CD4-positive, alpha-beta memory T cell (primary cell): ENCODE measurements around the gene ARID1A. TPM values are rescaled to one million over a fixed set of nuclear protein-coding genes. Genes with fewer than 3 reads are reported as not detected.

ENCODE experiments used
- CTCF ChIA-PET: fragments of 350-600 bp; sonication (Branson Sonifier 250); formaldehyde crosslinking; loops from one replicate; lab custom pipeline; 2021; ENCODE audit warnings: inconsistent platforms; ENCODE audit not compliant: partially characterized antibody; lab: Charles Lee
- POLR2A ChIA-PET: fragments of 350-600 bp; sonication (Branson Sonifier 250); formaldehyde crosslinking; loops from one replicate; lab custom pipeline; 2021; ENCODE audit not compliant: partially characterized antibody; lab: Charles Lee
- DNase-seq, 5 donors: peaks; one replicate each; pipeline versions ENCODE4 v3.0.0 to v3.0.0-alpha.2; 2020 to 2022; ENCODE audit warnings: mixed read lengths in 1 of 5
- H3K27ac ChIP-seq: one replicate; pipeline ENCODE4 v1.7.0; 2013; ENCODE audit warnings: low read depth, low read length
- H3K27me3 ChIP-seq: 2 replicates; pipeline ENCODE4 v1.7.0; 2013; ENCODE audit warnings: mild to moderate bottlenecking, low read length, moderate library complexity; ENCODE audit not compliant: insufficient read depth
- H3K36me3 ChIP-seq: 2 replicates; pipeline ENCODE4 v1.7.0; 2013; ENCODE audit warnings: mild to moderate bottlenecking, low read length, moderate library complexity; ENCODE audit not compliant: insufficient read depth
- H3K4me1 ChIP-seq: 2 replicates; pipeline ENCODE4 v1.7.0; 2013; ENCODE audit warnings: mild to moderate bottlenecking, low read length, moderate library complexity; ENCODE audit not compliant: insufficient read depth
- H3K4me3 ChIP-seq, 2 donors: one replicate each; pipeline ENCODE4 v1.7.0; 2013; ENCODE audit warnings: low read length in 2 of 2, mild to moderate bottlenecking in 1 of 2
- H3K9me3 ChIP-seq, 2 donors: one replicate each; pipeline ENCODE4 v1.7.0; 2013; ENCODE audit warnings: low read length in 2 of 2, control low read depth in 1 of 2; ENCODE audit not compliant: control insufficient read depth in 1 of 2
- H3K27ac Mint-ChIP-seq, 7 donors: one replicate each; pipeline ENCODE4 v1.8.0; 2020 to 2021; ENCODE audit warnings: mixed read lengths in 7 of 7, mild to moderate bottlenecking in 6 of 7, inconsistent platforms in 3 of 7, moderate library complexity in 3 of 7
- H3K27me3 Mint-ChIP-seq, 2 donors: one replicate each; pipeline ENCODE4 v1.8.0; 2020 to 2021; ENCODE audit warnings: mixed read lengths in 2 of 2
- H3K36me3 Mint-ChIP-seq, 2 donors: one replicate each; pipeline ENCODE4 v1.8.0; 2020 to 2021; ENCODE audit warnings: mixed read lengths in 2 of 2, inconsistent platforms in 1 of 2, mild to moderate bottlenecking in 1 of 2
- H3K4me1 Mint-ChIP-seq, 4 donors: one replicate each; pipeline ENCODE4 v1.8.0; 2020 to 2021; ENCODE audit warnings: mixed read lengths in 4 of 4, mild to moderate bottlenecking in 1 of 4
- H3K4me3 Mint-ChIP-seq, 8 donors: one replicate each; pipeline ENCODE4 v1.8.0; 2020 to 2021; ENCODE audit warnings: mixed read lengths in 8 of 8, mild to moderate bottlenecking in 7 of 8, moderate library complexity in 6 of 8, inconsistent platforms in 3 of 8
- H3K9me3 Mint-ChIP-seq, 8 donors: one replicate each; pipeline ENCODE4 v1.8.0; 2020 to 2021; ENCODE audit warnings: mixed read lengths in 8 of 8, mild to moderate bottlenecking in 5 of 8, inconsistent platforms in 3 of 8, moderate library complexity in 1 of 8
- intact Hi-C: fragments of 100-400 bp; cut with micrococcal nuclease; formaldehyde crosslinking; loops from one replicate; pipeline ENCODE4 v1.15.1; 2023
- polyA plus RNA-seq, 2 donors: library from polyadenylated mRNA; unstranded; fragments of 300-500 nt; fragmentation: Illumina TruSeq; gene quantifications; one replicate each; pipeline ENCODE4 v1.2.3, GENCODE V29; 2021
- total RNA-seq, 2 experiments: library from RNA; stranded (reverse); gene quantifications; one replicate each; pipeline ENCODE4 v1.2.3, GENCODE V29; 2021

ARID1A gene
- total and polyA plus RNA-seq, 4 experiments from 2014 or later = 4.2 to 127 (median 71.2) TPM

- no peak overlapping the region for H3K27ac ChIP-seq
- intact Hi-C loops = no loop called here
- peaks cover 47 to 78% (median 59%) of the 10 kb centered on the region in 4 donors for H3K4me1 Mint-ChIP-seq
Measured at GRCh38 chr1:26783646-26784022, 87.8 kb downstream of the ARID1A start.

GRCh38 chr1:26784023-26784871, 88.4 kb downstream of the ARID1A start:
- DNase-seq = no peak
- Mint-ChIP-seq H3K27me3 (no peaks in the 10 kb centered on the region), H3K36me3 (peaks cover 20 to 54% of the 10 kb centered on the region in 2 donors), H3K4me3 (no peak overlapping the region), H3K27ac (peak overlapping the region in 6 of 7 donors; percentile 56 to 100 (median 95)), H3K4me1 (peaks cover 48 to 78% (median 59%) of the 10 kb centered on the region in 4 donors), H3K9me3 (peaks cover 0 to 3% (median 0%) of the 10 kb centered on the region in 8 donors)
- ChIA-PET CTCF (interaction anchor here (0.7 to 2.2 kb wide), 5 partner anchors 92 to 186 kb away, joined by 3 to 14 read pairs (median 6); no protein-coding TSS in a partner anchor), POLR2A (interaction anchor here (0.9 to 13.8 kb wide), 4 partner anchors 37 to 107 kb away, joined by 3 to 595 read pairs (median 12); partner anchors contain the start of gene ARID1A)
- intact Hi-C loops = no loop called here
- Histone ChIP-seq H3K4me1 (peaks cover 54% of the 10 kb centered on the region), H3K9me3 (no peaks in the 10 kb centered on the region), H3K27ac (peak overlapping the region; percentile 33), H3K36me3 (peaks cover 16% of the 10 kb centered on the region), H3K27me3 (no peaks in the 10 kb centered on the region), H3K4me3 (no peak overlapping the region)

More at GRCh38 chr1:26783646-26784022, 87.8 kb downstream of the ARID1A start:
- H3K27me3 ChIP-seq = no peaks in the 10 kb centered on the region
- H3K4me1 ChIP-seq = peaks cover 49% of the 10 kb centered on the region
- H3K36me3 ChIP-seq = peaks cover 22% of the 10 kb centered on the region
- CTCF ChIA-PET = interaction anchor here (1.0 to 1.3 kb wide), 2 partner anchors 106 to 182 kb away, joined by 3 to 6 read pairs; no protein-coding TSS in a partner anchor
- Mint-ChIP-seq H3K27me3 (no peaks in the 10 kb centered on the region), H3K4me3 (no peak overlapping the region), H3K27ac (peak overlapping the region in 5 of 7 donors; percentile 10 to 100 (median 88)), H3K9me3 (peaks cover 0 to 3% (median 0%) of the 10 kb centered on the region in 8 donors), H3K36me3 (peaks cover 26 to 55% of the 10 kb centered on the region in 2 donors)
- H3K4me3 ChIP-seq = no peak overlapping the region
- H3K9me3 ChIP-seq = no peaks in the 10 kb centered on the region
- POLR2A ChIA-PET = interaction anchor here (0.9 to 13.8 kb wide), 3 partner anchors 37 to 106 kb away, joined by 3 to 595 read pairs (median 5); partner anchors contain the start of gene ARID1A
- no peak for DNase-seq

GRCh38 chr1:26784886-26785285, 89.1 kb downstream of the ARID1A start:
- CTCF ChIA-PET = interaction anchor here (0.7 to 2.2 kb wide), 5 partner anchors 83 to 247 kb away, joined by 3 to 14 read pairs (median 5); no protein-coding TSS in a partner anchor
- Mint-ChIP-seq H3K4me3 (peak overlapping the region in 2 of 8 donors; percentile 37 to 63), H3K27me3 (no peaks in the 10 kb centered on the region), H3K4me1 (peaks cover 52 to 79% (median 64%) of the 10 kb centered on the region in 4 donors), H3K27ac (peak overlapping the region; percentile 56 to 100 (median 99)), H3K36me3 (peaks cover 14 to 51% of the 10 kb centered on the region in 2 donors), H3K9me3 (peaks cover 0 to 3% (median 0%) of the 10 kb centered on the region in 8 donors)
- H3K4me1 ChIP-seq = peaks cover 60% of the 10 kb centered on the region
- POLR2A ChIA-PET = interaction anchor here (0.7 to 13.8 kb wide), 7 partner anchors 7 to 86 kb away, joined by 3 to 595 read pairs (median 20); partner anchors contain the start of gene ARID1A
- H3K4me3 ChIP-seq = no peak overlapping the region
- H3K36me3 ChIP-seq = peaks cover 9% of the 10 kb centered on the region
- intact Hi-C loops = no loop called here
- no peaks in the 10 kb centered on the region for H3K9me3 ChIP-seq
- DNase-seq = no peak
- no peaks in the 10 kb centered on the region for H3K27me3 ChIP-seq
- peak overlapping the region; percentile 33 for H3K27ac ChIP-seq

GRCh38 chr1:26785611-26786436, 90.0 kb downstream of the ARID1A start:
- H3K9me3 ChIP-seq = no peaks in the 10 kb centered on the region

GRCh38 chr1:26786437-26787380, 90.9 kb downstream of the ARID1A start:
- CTCF ChIA-PET = interaction anchor here (0.7 to 6.1 kb wide), 16 partner anchors 20 to 286 kb away, joined by 3 to 352 read pairs (median 14); partner anchors contain the start of gene ARID1A

More at GRCh38 chr1:26785611-26786436, 90.0 kb downstream of the ARID1A start:
- Histone ChIP-seq H3K36me3 (peaks cover 5% of the 10 kb centered on the region), H3K4me1 (peaks cover 70% of the 10 kb centered on the region), H3K27ac (peak overlapping the region; percentile 90), H3K27me3 (no peaks in the 10 kb centered on the region), H3K4me3 (peak overlapping the region in 1 of 2 donors; percentile 88)
- intact Hi-C loops = loop anchor here (2.0 kb wide), 1 partner anchor 13 kb away; no protein-coding TSS in a partner anchor
- Mint-ChIP-seq H3K9me3 (peaks cover 0 to 3% (median 0%) of the 10 kb centered on the region in 8 donors), H3K27me3 (no peaks in the 10 kb centered on the region), H3K4me1 (peaks cover 59 to 89% (median 74%) of the 10 kb centered on the region in 4 donors), H3K36me3 (peaks cover 11 to 43% of the 10 kb centered on the region in 2 donors), H3K27ac (peak overlapping the region; percentile 99 to 100 (median 100)), H3K4me3 (peak overlapping the region; percentile 98 to 100 (median 99))
- peak in 2 of 5 donors; percentile 14 to 51 for DNase-seq
- ChIA-PET POLR2A (interaction anchor here (0.6 to 13.8 kb wide), 21 partner anchors 8 to 772 kb away, joined by 3 to 595 read pairs (median 4); partner anchors contain the start of genes ARID1A and GPATCH3), CTCF (interaction anchor here (0.7 to 2.2 kb wide), 9 partner anchors 19 to 248 kb away, joined by 3 to 14 read pairs (median 5); no protein-coding TSS in a partner anchor)

More at GRCh38 chr1:26786437-26787380, 90.9 kb downstream of the ARID1A start:
- Mint-ChIP-seq H3K36me3 (peaks cover 7 to 36% of the 10 kb centered on the region in 2 donors), H3K27me3 (no peaks in the 10 kb centered on the region), H3K4me3 (peak overlapping the region; percentile 98 to 100 (median 99)), H3K4me1 (peaks cover 58 to 89% (median 78%) of the 10 kb centered on the region in 4 donors), H3K9me3 (peaks cover 0 to 3% (median 0%) of the 10 kb centered on the region in 8 donors), H3K27ac (peak overlapping the region; percentile 99 to 100 (median 100))
- H3K36me3 ChIP-seq = no peaks in the 10 kb centered on the region
- POLR2A ChIA-PET = interaction anchor here (0.7 to 13.8 kb wide), 30 partner anchors 9 to 355 kb away, joined by 3 to 595 read pairs (median 6); partner anchors contain the start of genes ARID1A, DHDDS, GPATCH3 and SFN
- H3K27me3 ChIP-seq = no peaks in the 10 kb centered on the region
- H3K9me3 ChIP-seq = no peaks in the 10 kb centered on the region
- peak overlapping the region; percentile 90 for H3K27ac ChIP-seq
- peaks cover 78% of the 10 kb centered on the region for H3K4me1 ChIP-seq
- peak in 3 of 5 donors; percentile 9 to 60 (median 11) for DNase-seq
- intact Hi-C loops = loop anchor here (1.0 to 2.0 kb wide), 2 partner anchors 14 to 42 kb away; no protein-coding TSS in a partner anchor
- H3K4me3 ChIP-seq = peak overlapping the region; percentile 87 to 88
